H1 (cell line): ENCODE data around the gene RCAN3. TPM values are rescaled to one million over a fixed set of nuclear protein-coding genes. Genes with fewer than 3 reads are reported as not detected.

Source experiments
- GABPA ChIP-seq: IDR thresholded peaks from 2 replicates; pipeline ENCODE4 v1.6.1; 2011; ENCODE audit warnings: mild to moderate bottlenecking, low read length, moderate library complexity, borderline replicate concordance; ENCODE audit not compliant: insufficient read depth
- NANOG ChIP-seq: IDR thresholded peaks from 2 replicates; pipeline ENCODE4 v1.6.1; 2011; ENCODE audit warnings: low read length, low read depth, mild to moderate bottlenecking, inconsistent platforms; ENCODE audit not compliant: insufficient read depth, poor library complexity, severe bottlenecking
- ZNF274 ChIP-seq: IDR thresholded peaks from 2 replicates; pipeline ENCODE4 v1.7.0; 2012; ENCODE audit warnings: low read length, borderline replicate concordance; ENCODE audit errors: extremely low read depth
- polyA plus RNA-seq, 7 experiments: library from polyadenylated mRNA; depleted of rRNA in 3 of 7; stranded (reverse) in 5 of 7; unstranded in 2 of 7; fragments of >200 nt in 5 of 7; fragments of 200-250 nt in 2 of 7; gene quantifications; 1 replicate in 5 of 7; 2 replicates in 1 of 7; 4 replicates in 1 of 7; pipeline versions ENCODE4 v1.2.1 to v1.2.3, GENCODE V29; 2011 to 2013; ENCODE audit warnings: missing spikeins in 2 of 7, mixed read lengths in 2 of 7
- total RNA-seq: library from RNA; stranded (reverse); fragmentation: NEBNext Ultra II Directional; extraction: Animal tissue kit (Norgen Biotek cat#: 25700); gene quantifications from 2 replicates; pipeline ENCODE4 v1.2.1, GENCODE V29; 2021

RCAN3 gene
- total and polyA plus RNA-seq, 2 of the 8 experiments (the other 6 are each of a cell fraction or from before 2014, with no cell fraction given): 5.6 to 16.6 TPM

- TF ChIP-seq GABPA (no peak), ZNF274 (no peak), NANOG (no peak)
Measured at GRCh38 chr1:24470592-24470991, 32.0 kb upstream of the RCAN3 start (continued).
